K562 (cell line): ENCODE results near the gene HADHA. TPM values are rescaled to one million over a fixed set of nuclear protein-coding genes. Genes with fewer than 3 reads are reported as not detected.

ENCODE experiments used
- EGR1 ChIP-seq: fragments of 450-650 bp; conservative IDR thresholded peaks from 2 replicates; pipeline ENCODE4 v1.6.1; 2017; ENCODE audit warnings: mild to moderate bottlenecking
- HMBOX1 ChIP-seq: sonication (generic); IDR thresholded peaks from 2 replicates; pipeline ENCODE4 v1.6.1; 2016
- MGA ChIP-seq: fragments of 450-650 bp; IDR thresholded peaks from 2 replicates; pipeline ENCODE4 v1.6.1; 2016; ENCODE audit warnings: mild to moderate bottlenecking, moderate library complexity
- RAD51 ChIP-seq: fragments of 450-650 bp; IDR thresholded peaks from 2 replicates; pipeline ENCODE4 v1.7.1; 2016; ENCODE audit warnings: low read depth, mild to moderate bottlenecking, borderline replicate concordance
- SIN3A ChIP-seq, 2 experiments: fragments of 150-350 bp in 1 of 2; IDR thresholded peaks; 2 replicates each; pipeline ENCODE4 v1.6.1; 2011 to 2016; ENCODE audit warnings: borderline replicate concordance in 2 of 2, low read depth in 2 of 2, low read length in 2 of 2, mild to moderate bottlenecking in 2 of 2, moderate library complexity in 2 of 2; ENCODE audit not compliant: control insufficient read depth in 1 of 2
- SP2 ChIP-seq: IDR thresholded peaks from 2 replicates; pipeline ENCODE4 v1.6.1; 2011; ENCODE audit warnings: mild to moderate bottlenecking, low read depth, low read length, moderate library complexity; ENCODE audit not compliant: poor library complexity, severe bottlenecking; ENCODE audit errors: extremely low read depth
- TEAD4 ChIP-seq, 2 experiments: sonication (generic) in 1 of 2; formaldehyde crosslinking in 1 of 2; IDR thresholded peaks; 2 replicates each; pipeline versions ENCODE4 v1.6.1 to v1.8.0; 2012 to 2022; ENCODE audit warnings: borderline replicate concordance in 1 of 2, inconsistent platforms in 1 of 2, low read length in 1 of 2, mild to moderate bottlenecking in 1 of 2, missing genetic modification reagents in 1 of 2
- polyA plus RNA-seq, 8 experiments: library from polyadenylated mRNA; depleted of rRNA in 4 of 8; stranded (reverse) in 5 of 8; unstranded in 3 of 8; fragments of >200 nt; fragmentation: Nextera tagmentation in 2 of 8; fragmentation: Illumina TruSeq in 1 of 8; extraction: Ambion mirVana in 2 of 8; extraction: Trizol in 1 of 8; gene quantifications; 2 replicates each; pipeline versions ENCODE4 v1.2.1 to v1.2.3, GENCODE V29; 2011 to 2014; ENCODE audit warnings: inconsistent platforms in 1 of 8, missing spikeins in 1 of 8
- total RNA-seq, 7 experiments: library from RNA; depleted of rRNA in 6 of 7; stranded (reverse); fragments of >200 nt in 6 of 7; fragmentation: Illumina TruSeq in 2 of 7; extraction: Trizol in 2 of 7; gene quantifications; 2 replicates each; pipeline versions ENCODE4 v1.2.1 to v1.2.3, GENCODE V29; 2011 to 2021; ENCODE audit warnings: low replicate concordance in 1 of 7

The HADHA gene
- total and polyA plus RNA-seq, 9 of the 15 experiments (the other 6 are each of a cell fraction or from before 2014, with no cell fraction given) = 145 to 326 (median 202) TPM

GRCh38 chr2:26245231-26245732 is 850 bp upstream of the HADHA start (continued):
- TF ChIP-seq MGA (no peak), HMBOX1 (peak; percentile 57; the same call in 1 of the 2 replicates), TEAD4 (IDR thresholded peaks at IDR 0.05; ENCODE audit: low read length) (peak; percentile 95), TEAD4 (CRISPR knock-in tag; IDR thresholded peaks at IDR 0.05; ENCODE audit: borderline replicate concordance) (no peak), EGR1 (peak; percentile 100), RAD51 (peak; percentile 68), SIN3A (IDR thresholded peaks at IDR 0.05; ENCODE audit: borderline replicate concordance in 2 of 2, control insufficient read depth in 1 of 2, low read depth in 2 of 2, low read length in 2 of 2) (peak in 1 of 2 experiments; percentile 49; a peak in 1 of 4 replicates), SP2 (no peak)
